ENCODE data around the gene TTC33.

Gene TTC33

GRCh38 chr5:40475561-40475960, 280.2 kb downstream of the TTC33 start:
- DNase-seq: no peak

GRCh38 chr5:40474250-40474649, 281.5 kb downstream of the TTC33 start:
- DNase-seq: no peak

GRCh38 chr5:40465416-40465815, 290.3 kb downstream of the TTC33 start:
- no peak for DNase-seq

- DNase-seq: no peak
These were observed 291.2 kb downstream of the TTC33 start for GRCh38 chr5:40464511-40464910.
